Measurements from ENCODE around the gene RFLNA. TPM values are rescaled to one million over a fixed set of nuclear protein-coding genes. Genes with fewer than 3 reads are reported as not detected.

RFLNA gene
- polyA plus RNA-seq, 3 donors, result 5.6 to 6.3 (median 6.1) TPM

GRCh38 chr12:124352839-124353238, 57.9 kb downstream of the RFLNA start:
- no peak for DNase-seq (ENCODE audit: low read depth in 3 of 3, low spot score in 2 of 3)

- DNase-seq (ENCODE audit: low read depth in 3 of 3, low spot score in 2 of 3), result no peak
Measured at GRCh38 chr12:124354400-124354799, 59.5 kb downstream of the RFLNA start.

- no peak for DNase-seq (ENCODE audit: low read depth in 3 of 3, low spot score in 2 of 3)
Measured at GRCh38 chr12:124356221-124356620, 61.3 kb downstream of the RFLNA start.

GRCh38 chr12:124357616-124358015, 62.7 kb downstream of the RFLNA start:
- no peak for DNase-seq (ENCODE audit: low read depth in 3 of 3, low spot score in 2 of 3)

GRCh38 chr12:124358572-124358971, 63.7 kb downstream of the RFLNA start:
- DNase-seq (ENCODE audit: low read depth in 3 of 3, low spot score in 2 of 3), result no peak

- DNase-seq (ENCODE audit: low read depth in 3 of 3, low spot score in 2 of 3), result no peak
Measured at GRCh38 chr12:124359671-124360581, 65.0 kb downstream of the RFLNA start.

- DNase-seq (ENCODE audit: low read depth in 3 of 3, low spot score in 2 of 3), result no peak
Measured at GRCh38 chr12:124361074-124361970, 66.4 kb downstream of the RFLNA start.

GRCh38 chr12:124361996-124362395, 67.1 kb downstream of the RFLNA start:
- DNase-seq (ENCODE audit: low read depth in 3 of 3, low spot score in 2 of 3), result no peak

- no peak for DNase-seq (ENCODE audit: low read depth in 3 of 3, low spot score in 2 of 3)
Measured at GRCh38 chr12:124363353-124363965, 68.6 kb downstream of the RFLNA start.

GRCh38 chr12:124364543-124364942, 69.7 kb downstream of the RFLNA start:
- DNase-seq (ENCODE audit: low read depth in 3 of 3, low spot score in 2 of 3), result no peak
